Cardiac fibroblast (primary cell): ENCODE results near the gene PMEPA1.

Experiments used
- DNase-seq, 2 donors: peaks; one replicate each; pipeline versions ENCODE4 v3.0.0 to v3.0.0-alpha.2; 2010; ENCODE audit warnings: low read depth in 2 of 2
- H3K4me3 ChIP-seq, 2 donors: replicated peaks in 1 of 2; 1 replicate in 1 of 2; 2 replicates in 1 of 2; pipeline ENCODE4 v1.5.1; 2011; ENCODE audit warnings: low read depth in 2 of 2, low read length in 2 of 2, mild to moderate bottlenecking in 2 of 2, moderate library complexity in 1 of 2
- TF ChIP-seq, protein P1 (sequence below): IDR thresholded peaks from one replicate; pipeline ENCODE4 v1.5.1; 2011; ENCODE audit warnings: low read depth, mild to moderate bottlenecking, low read length, inconsistent platforms

The PMEPA1 gene

DNA sequence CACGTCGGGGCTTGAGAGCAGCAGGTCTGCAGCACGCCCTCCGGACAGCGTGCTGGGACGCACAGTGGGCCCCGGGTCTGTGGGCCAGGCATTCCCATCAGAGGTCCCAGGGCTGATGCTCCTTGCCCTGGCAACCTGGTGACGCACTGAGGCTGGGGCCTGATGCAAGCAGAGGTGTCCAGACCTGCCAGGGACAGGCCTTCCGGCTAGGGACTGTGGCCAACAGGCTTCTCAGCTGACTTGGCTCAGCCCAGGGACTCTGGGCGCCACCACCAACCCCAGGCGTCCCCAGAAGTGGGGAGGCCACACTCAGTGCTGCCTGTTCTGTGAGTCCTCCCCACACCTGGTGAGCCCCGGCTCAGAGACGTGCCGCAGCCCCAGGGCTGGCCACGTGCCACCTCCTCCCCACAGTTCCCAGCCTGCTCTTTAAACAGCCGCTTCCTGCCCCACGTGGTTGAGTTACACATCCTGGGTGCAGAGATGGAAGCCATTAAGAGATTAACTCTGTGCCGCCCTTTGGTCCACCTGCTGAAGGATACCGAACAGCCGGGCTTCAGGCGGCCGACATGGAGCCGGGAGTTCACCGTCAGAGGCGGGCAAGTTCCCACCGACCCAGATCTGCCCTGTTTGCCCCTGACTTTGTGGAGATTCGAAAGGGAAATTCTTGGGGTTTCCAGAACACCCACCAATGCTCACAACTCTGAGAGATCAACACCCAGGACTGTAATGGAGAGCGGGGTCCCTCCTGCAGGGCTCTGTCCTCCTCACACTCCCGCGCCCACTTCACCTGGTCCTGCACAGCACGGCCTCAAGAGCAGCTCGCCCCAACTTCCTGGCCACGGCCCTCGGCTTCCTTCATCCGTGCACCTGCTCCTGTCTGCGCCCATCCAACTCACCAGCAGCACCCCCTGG lies 52.0 kb downstream of the PMEPA1 start:
- no peak for DNase-seq
- TF ChIP-seq, protein P1, sequence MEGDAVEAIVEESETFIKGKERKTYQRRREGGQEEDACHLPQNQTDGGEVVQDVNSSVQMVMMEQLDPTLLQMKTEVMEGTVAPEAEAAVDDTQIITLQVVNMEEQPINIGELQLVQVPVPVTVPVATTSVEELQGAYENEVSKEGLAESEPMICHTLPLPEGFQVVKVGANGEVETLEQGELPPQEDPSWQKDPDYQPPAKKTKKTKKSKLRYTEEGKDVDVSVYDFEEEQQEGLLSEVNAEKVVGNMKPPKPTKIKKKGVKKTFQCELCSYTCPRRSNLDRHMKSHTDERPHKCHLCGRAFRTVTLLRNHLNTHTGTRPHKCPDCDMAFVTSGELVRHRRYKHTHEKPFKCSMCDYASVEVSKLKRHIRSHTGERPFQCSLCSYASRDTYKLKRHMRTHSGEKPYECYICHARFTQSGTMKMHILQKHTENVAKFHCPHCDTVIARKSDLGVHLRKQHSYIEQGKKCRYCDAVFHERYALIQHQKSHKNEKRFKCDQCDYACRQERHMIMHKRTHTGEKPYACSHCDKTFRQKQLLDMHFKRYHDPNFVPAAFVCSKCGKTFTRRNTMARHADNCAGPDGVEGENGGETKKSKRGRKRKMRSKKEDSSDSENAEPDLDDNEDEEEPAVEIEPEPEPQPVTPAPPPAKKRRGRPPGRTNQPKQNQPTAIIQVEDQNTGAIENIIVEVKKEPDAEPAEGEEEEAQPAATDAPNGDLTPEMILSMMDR: no peak
- no peak overlapping the region for H3K4me3 ChIP-seq

DNA sequence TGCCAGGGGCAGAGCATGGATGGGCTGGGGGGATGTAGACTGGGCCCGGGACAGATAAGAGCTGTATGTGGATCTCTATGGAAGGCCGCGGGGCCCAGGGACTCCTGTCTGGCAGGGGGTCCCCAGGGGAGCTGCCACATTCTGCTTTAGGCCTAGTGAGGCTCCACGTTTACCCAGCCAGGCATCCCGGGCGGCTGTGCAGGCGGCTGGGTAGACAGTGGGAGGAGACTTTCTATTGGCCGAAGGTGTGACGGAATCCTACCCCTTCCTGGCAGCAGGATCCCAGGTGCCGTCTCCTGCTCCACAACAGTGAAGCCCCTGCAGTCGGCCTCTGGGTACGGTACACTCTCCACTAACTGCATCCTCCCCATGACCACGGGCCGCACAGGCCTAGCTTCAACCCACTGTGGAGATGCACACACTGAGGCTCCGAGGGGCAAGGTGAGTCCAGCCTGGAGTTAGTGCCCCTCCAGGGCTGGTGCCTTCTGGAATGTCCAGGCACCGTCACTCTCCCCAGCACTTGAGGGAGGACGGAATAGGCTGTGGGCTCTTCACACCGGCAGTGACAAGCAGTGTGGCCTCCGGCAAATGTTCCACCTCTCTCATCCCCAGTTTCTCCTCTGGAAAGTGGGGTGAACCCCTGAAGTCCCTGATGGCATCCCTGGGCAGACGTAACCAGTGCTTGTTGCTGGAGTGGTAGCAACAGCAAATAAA lies 52.8 kb downstream of the PMEPA1 start:
- DNase-seq: no peak
- no peak overlapping the region for H3K4me3 ChIP-seq
- TF ChIP-seq, protein P1: no peak

DNA sequence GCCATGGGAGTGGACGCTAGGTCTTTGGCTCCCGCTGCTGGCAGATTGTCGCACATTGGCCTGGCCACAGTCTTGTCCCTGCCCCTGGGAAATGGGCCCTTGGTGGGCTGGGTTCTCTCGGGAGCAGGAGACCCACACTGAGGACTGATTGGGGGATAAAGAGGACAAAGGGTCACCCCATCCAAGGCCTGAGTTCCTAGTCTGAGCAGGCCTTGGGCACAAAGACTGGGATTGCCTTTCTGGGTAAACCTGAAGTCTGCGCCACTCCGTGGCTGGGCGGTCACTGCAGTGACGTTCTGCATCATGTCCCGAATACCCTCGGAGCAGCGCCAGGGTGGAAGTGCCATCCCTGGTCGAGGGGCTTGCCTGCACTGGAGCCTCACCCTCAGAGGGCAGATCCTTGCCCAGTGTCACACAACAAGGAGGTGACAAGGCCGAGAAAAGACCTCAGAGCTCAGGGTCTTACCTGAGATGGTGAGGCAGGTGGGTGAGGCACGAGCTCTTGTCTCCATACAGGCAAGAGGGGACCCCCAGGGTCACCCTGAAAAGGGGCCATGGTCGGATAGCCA lies 53.5 kb downstream of the PMEPA1 start:
- DNase-seq: no peak
- TF ChIP-seq, protein P1: no peak
- no peak overlapping the region for H3K4me3 ChIP-seq

DNA sequence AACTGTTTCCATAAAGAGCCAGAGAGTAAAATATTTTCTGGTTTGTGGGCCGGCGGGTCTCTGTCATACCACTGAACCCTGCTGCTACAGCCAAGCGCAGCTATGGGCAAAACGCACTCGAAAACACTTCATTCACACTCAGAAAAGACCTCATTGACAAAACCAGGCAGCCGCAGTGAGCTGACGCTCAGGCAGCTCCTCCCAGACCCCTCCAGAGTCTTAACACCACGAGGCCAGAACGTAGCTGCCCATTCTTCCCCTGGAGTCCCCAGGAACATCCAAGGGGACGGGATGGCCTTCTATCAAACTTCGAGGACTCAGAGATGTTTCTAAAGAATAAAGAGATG lies 54.0 kb downstream of the PMEPA1 start:
- H3K4me3 ChIP-seq: no peak overlapping the region
- TF ChIP-seq, protein P1: no peak
- DNase-seq: no peak

DNA sequence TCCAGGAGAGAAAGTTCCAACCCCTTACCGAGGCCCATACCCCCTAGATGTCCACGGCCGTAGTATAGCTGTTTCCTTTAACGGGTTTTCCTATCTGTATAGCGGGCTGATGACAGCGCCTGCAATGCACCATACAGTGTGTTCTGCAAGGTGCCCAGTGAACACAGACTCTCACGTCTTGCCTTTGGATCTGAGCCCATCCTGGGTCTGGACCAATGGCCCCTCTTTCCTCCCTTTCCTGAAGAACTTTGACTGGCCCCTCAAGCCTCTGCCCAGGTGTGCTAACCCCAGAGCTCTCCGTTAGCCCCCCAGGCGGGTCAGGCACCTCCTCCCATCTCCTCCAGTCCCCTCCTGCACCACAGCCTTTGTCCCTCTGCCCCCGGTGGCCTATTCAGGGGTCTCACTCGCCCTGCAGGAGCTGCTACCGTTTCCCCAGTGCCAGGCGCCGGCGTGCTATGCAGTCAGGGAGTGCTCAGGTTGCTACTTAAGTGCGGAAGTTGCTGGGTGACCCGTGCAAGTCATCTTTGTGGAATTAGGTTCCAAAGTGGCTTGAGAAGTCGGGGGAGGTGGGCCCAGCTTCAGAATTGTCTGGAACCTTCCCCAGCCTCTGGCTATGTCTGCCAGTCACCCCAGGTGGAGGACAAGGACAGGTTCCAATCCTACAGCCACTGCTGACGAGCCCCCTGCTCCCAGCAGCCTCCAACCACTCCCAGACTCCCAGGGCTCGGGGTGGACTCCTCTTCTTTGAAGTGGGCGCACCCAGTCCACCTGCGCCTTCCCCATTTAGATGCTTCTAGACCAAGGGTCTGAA lies 54.6 kb downstream of the PMEPA1 start:
- no peak for DNase-seq
- no peak overlapping the region for H3K4me3 ChIP-seq
- TF ChIP-seq, protein P1: no peak

DNA sequence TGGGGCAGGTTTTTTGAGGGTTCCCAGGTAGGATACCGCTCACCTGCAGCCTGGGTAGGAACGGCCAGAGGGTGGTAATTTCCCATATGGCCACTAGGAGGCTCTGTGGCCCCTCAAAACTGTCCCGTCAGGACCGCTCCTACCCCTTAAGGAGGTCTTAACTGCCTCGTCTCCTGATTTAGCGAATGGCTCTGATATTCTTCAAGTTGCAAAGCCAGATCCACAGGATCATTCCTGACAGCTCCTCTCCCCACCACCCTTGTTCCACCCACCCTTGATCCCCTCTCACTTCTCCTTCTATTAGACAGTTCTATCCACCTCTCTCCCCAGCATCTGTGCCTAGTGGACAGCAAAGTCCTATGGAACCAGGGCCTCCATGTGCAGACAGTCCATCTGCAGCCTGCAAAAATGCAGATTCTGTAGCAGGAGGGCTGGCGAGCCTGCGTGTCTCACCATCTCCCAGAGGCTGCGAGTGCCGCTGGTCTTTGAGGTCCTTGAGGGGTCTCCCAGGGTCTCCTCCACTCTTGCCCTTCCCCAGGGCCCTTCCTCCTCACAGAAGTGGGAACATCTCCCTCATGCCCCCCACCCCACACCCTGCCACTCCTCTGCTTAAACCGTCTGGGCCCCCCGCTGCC lies 55.3 kb downstream of the PMEPA1 start:
- DNase-seq: peak; percentile 69 to 72
- no peak overlapping the region for H3K4me3 ChIP-seq
- TF ChIP-seq, protein P1: peak; percentile 88
